GM12878 (cell line): Measurements from ENCODE around the gene SLC1A6.

Source experiments
- ETV6 ChIP-seq, 2 experiments: fragments of 450-650 bp in 1 of 2; IDR thresholded peaks in 1 of 2; conservative IDR thresholded peaks in 1 of 2; 2 replicates each; pipeline ENCODE4 v1.6.1; 2014; ENCODE audit warnings: antibody characterized with exemption in 1 of 2, borderline replicate concordance in 1 of 2, low read depth in 1 of 2, mild to moderate bottlenecking in 1 of 2, moderate library complexity in 1 of 2
- JUNB ChIP-seq: IDR thresholded peaks from 2 replicates; pipeline ENCODE4 v1.6.1; 2016; ENCODE audit warnings: antibody characterized with exemption, mild to moderate bottlenecking
- NFIC ChIP-seq: IDR thresholded peaks from 2 replicates; pipeline ENCODE4 v1.6.1; 2012; ENCODE audit warnings: low read depth, mild to moderate bottlenecking, inconsistent platforms, low read length, moderate library complexity
- POLR2AphosphoS5 ChIP-seq: IDR thresholded peaks from 2 replicates; pipeline ENCODE4 v1.6.1; 2011; ENCODE audit warnings: mild to moderate bottlenecking, low read length, inconsistent platforms
- POU2F2 ChIP-seq: IDR thresholded peaks from 3 replicates; pipeline ENCODE4 v1.6.1; 2011; ENCODE audit warnings: low read depth, mild to moderate bottlenecking, low read length, borderline replicate concordance
- RAD51 ChIP-seq: fragments of 450-650 bp; IDR thresholded peaks from 2 replicates; pipeline ENCODE4 v1.6.1; 2016; ENCODE audit warnings: moderate library complexity, mild to moderate bottlenecking, inconsistent platforms
- SP1 ChIP-seq: IDR thresholded peaks from one replicate; pipeline ENCODE4 v1.6.1; 2011; ENCODE audit warnings: low read depth, low read length
- SRF ChIP-seq, 2 experiments: IDR thresholded peaks; 2 replicates each; pipeline ENCODE4 v1.6.1; 2011; ENCODE audit warnings: low read depth in 2 of 2, low read length in 2 of 2, mild to moderate bottlenecking in 1 of 2, moderate library complexity in 1 of 2
- TARDBP ChIP-seq: IDR thresholded peaks from 2 replicates; pipeline ENCODE4 v1.6.1; 2016; ENCODE audit warnings: borderline replicate concordance
- YY1 ChIP-seq: IDR thresholded peaks from 2 replicates; pipeline ENCODE4 v1.6.1; 2011; ENCODE audit warnings: low read depth, mild to moderate bottlenecking, low read length
- TF ChIP-seq, protein P1 (sequence below), 3 experiments: IDR thresholded peaks in 2 of 3; conservative IDR thresholded peaks in 1 of 3; 2 replicates each; pipeline ENCODE4 v1.5.1; 2011; ENCODE audit warnings: low read depth in 3 of 3, low read length in 3 of 3, mild to moderate bottlenecking in 3 of 3, control low read depth in 2 of 3, moderate library complexity in 2 of 3, inconsistent platforms in 1 of 3, mixed read lengths in 1 of 3; ENCODE audit not compliant: control insufficient read depth in 2 of 3, insufficient read depth in 1 of 3; ENCODE audit errors: extremely low read depth in 1 of 3
- TF ChIP-seq, protein P2 (sequence below): fragments of 150-350 bp; IDR thresholded peaks from 2 replicates; pipeline ENCODE4 v1.6.1; 2016; ENCODE audit warnings: low read depth, low read length

DNA sequence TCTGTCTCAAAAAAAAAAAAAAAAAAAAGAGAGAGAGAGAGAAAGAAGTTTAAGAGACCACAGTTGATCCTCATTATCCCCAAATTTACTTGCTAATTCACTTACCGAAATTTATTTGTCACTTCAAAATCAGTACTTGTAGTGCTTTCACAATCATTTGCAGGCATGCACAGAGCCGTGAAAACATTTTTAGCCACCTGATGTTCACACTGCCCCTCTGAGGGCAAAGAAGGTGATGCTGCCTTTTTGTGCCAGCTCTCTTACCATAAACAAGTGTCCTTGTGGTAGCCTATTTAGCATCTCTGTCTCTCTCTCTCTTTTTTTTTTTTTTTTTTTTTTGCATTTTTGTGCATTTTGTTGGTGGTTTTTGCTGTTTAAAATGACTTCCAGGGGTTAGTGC lies 45.6 kb upstream of the SLC1A6 start:
- TF ChIP-seq, protein P1, sequence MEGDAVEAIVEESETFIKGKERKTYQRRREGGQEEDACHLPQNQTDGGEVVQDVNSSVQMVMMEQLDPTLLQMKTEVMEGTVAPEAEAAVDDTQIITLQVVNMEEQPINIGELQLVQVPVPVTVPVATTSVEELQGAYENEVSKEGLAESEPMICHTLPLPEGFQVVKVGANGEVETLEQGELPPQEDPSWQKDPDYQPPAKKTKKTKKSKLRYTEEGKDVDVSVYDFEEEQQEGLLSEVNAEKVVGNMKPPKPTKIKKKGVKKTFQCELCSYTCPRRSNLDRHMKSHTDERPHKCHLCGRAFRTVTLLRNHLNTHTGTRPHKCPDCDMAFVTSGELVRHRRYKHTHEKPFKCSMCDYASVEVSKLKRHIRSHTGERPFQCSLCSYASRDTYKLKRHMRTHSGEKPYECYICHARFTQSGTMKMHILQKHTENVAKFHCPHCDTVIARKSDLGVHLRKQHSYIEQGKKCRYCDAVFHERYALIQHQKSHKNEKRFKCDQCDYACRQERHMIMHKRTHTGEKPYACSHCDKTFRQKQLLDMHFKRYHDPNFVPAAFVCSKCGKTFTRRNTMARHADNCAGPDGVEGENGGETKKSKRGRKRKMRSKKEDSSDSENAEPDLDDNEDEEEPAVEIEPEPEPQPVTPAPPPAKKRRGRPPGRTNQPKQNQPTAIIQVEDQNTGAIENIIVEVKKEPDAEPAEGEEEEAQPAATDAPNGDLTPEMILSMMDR (IDR thresholded peaks at IDR 0.05 in 2 of 3, conservative IDR thresholded peaks at IDR 0.05 in 1 of 3; ENCODE audit: control insufficient read depth in 2 of 3, extremely low read depth in 1 of 3, insufficient read depth in 1 of 3, low read depth in 3 of 3, low read length in 3 of 3), result peak; percentile 28 to 47 (median 36); a peak in 5 of 6 replicates
- TF ChIP-seq NFIC, result no peak
- no peak for TF ChIP-seq POLR2AphosphoS5
- no peak for TF ChIP-seq POU2F2
- TF ChIP-seq RAD51, result no peak
- TF ChIP-seq, protein P2, sequence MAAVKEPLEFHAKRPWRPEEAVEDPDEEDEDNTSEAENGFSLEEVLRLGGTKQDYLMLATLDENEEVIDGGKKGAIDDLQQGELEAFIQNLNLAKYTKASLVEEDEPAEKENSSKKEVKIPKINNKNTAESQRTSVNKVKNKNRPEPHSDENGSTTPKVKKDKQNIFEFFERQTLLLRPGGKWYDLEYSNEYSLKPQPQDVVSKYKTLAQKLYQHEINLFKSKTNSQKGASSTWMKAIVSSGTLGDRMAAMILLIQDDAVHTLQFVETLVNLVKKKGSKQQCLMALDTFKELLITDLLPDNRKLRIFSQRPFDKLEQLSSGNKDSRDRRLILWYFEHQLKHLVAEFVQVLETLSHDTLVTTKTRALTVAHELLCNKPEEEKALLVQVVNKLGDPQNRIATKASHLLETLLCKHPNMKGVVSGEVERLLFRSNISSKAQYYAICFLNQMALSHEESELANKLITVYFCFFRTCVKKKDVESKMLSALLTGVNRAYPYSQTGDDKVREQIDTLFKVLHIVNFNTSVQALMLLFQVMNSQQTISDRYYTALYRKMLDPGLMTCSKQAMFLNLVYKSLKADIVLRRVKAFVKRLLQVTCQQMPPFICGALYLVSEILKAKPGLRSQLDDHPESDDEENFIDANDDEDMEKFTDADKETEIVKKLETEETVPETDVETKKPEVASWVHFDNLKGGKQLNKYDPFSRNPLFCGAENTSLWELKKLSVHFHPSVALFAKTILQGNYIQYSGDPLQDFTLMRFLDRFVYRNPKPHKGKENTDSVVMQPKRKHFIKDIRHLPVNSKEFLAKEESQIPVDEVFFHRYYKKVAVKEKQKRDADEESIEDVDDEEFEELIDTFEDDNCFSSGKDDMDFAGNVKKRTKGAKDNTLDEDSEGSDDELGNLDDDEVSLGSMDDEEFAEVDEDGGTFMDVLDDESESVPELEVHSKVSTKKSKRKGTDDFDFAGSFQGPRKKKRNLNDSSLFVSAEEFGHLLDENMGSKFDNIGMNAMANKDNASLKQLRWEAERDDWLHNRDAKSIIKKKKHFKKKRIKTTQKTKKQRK, result no peak
- no peak for TF ChIP-seq SRF (IDR thresholded peaks at IDR 0.05; ENCODE audit: low read depth in 2 of 2, low read length in 2 of 2)
- no peak for TF ChIP-seq TARDBP
- TF ChIP-seq SP1, result no peak
- no peak for TF ChIP-seq ETV6 (conservative IDR thresholded peaks at IDR 0.05 in 1 of 2, IDR thresholded peaks at IDR 0.05 in 1 of 2; ENCODE audit: borderline replicate concordance in 1 of 2, low read depth in 1 of 2)
- TF ChIP-seq YY1, result no peak
- TF ChIP-seq JUNB, result no peak
